Omental fat pad (tissue), 4 donors: ENCODE measurements around the gene AMER3. TPM values are rescaled to one million over a fixed set of nuclear protein-coding genes. Genes with fewer than 3 reads are reported as not detected.

Experiments used
- ATAC-seq: fragments of 150-250 bp; one replicate; pipeline ENCODE4 v1.9.1; 2016; ENCODE audit warnings: mild to moderate bottlenecking, moderate library complexity; ENCODE audit not compliant: low FRiP score
- DNase-seq: peaks from one replicate; pipeline ENCODE4 v3.0.0-alpha.2; 2019; ENCODE audit warnings: low spot score
- CTCF ChIP-seq, 3 donors: fragments of 450-650 bp; IDR thresholded peaks; one replicate each; pipeline ENCODE4 v1.5.1; 2016 to 2017; ENCODE audit warnings: antibody characterized with exemption in 3 of 3, mild to moderate bottlenecking in 3 of 3, moderate library complexity in 2 of 3
- total RNA-seq, 4 donors: library from RNA; depleted of rRNA; stranded (reverse); fragments of >200 nt; gene quantifications; one replicate each; pipeline ENCODE4 v1.1.0, GENCODE V29; 2016

Gene AMER3
- total RNA-seq, 4 donors from 2014 or later = not detected

- ATAC-seq = no peak
Measured at GRCh38 chr2:130785466-130786055, 30.2 kb downstream of the AMER3 start.

GRCh38 chr2:130786076-130786475, 30.7 kb downstream of the AMER3 start:
- TF ChIP-seq CTCF (IDR thresholded peaks at IDR 0.05) = no peak
- ATAC-seq (no peak), DNase-seq (no peak)

More at GRCh38 chr2:130785466-130786055, 30.2 kb downstream of the AMER3 start:
- DNase-seq = no peak
- TF ChIP-seq CTCF (IDR thresholded peaks at IDR 0.05) = no peak

- no peak for DNase-seq
- ATAC-seq = no peak
- no peak for TF ChIP-seq CTCF (IDR thresholded peaks at IDR 0.05)
Measured at GRCh38 chr2:130787841-130788240, 32.5 kb downstream of the AMER3 start.

- TF ChIP-seq CTCF (IDR thresholded peaks at IDR 0.05) = no peak
- DNase-seq (no peak), ATAC-seq (no peak)
Measured at GRCh38 chr2:130790312-130790711, 35.0 kb downstream of the AMER3 start.

- DNase-seq (no peak), ATAC-seq (no peak)
Measured at GRCh38 chr2:130790804-130791616, 35.7 kb downstream of the AMER3 start.

GRCh38 chr2:130791617-130791939, 36.2 kb downstream of the AMER3 start:
- ATAC-seq (no peak), DNase-seq (no peak)
- no peak for TF ChIP-seq CTCF (IDR thresholded peaks at IDR 0.05)

More at GRCh38 chr2:130790804-130791616, 35.7 kb downstream of the AMER3 start:
- no peak for TF ChIP-seq CTCF (IDR thresholded peaks at IDR 0.05)

- ATAC-seq (no peak), DNase-seq (no peak)
- no peak for TF ChIP-seq CTCF (IDR thresholded peaks at IDR 0.05)
Measured at GRCh38 chr2:130795431-130795830, 40.1 kb downstream of the AMER3 start.
